DLD1 (cell line): ENCODE results near the gene REM2.

ENCODE experiments used
- in situ Hi-C: cut with HindIII; loops from 2 replicates; pipeline ENCODE4 v1.10.0; 2017; ENCODE audit warnings: low sequenced_read_pairs

Gene REM2, protein sequence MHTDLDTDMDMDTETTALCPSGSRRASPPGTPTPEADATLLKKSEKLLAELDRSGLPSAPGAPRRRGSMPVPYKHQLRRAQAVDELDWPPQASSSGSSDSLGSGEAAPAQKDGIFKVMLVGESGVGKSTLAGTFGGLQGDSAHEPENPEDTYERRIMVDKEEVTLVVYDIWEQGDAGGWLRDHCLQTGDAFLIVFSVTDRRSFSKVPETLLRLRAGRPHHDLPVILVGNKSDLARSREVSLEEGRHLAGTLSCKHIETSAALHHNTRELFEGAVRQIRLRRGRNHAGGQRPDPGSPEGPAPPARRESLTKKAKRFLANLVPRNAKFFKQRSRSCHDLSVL

DNA sequence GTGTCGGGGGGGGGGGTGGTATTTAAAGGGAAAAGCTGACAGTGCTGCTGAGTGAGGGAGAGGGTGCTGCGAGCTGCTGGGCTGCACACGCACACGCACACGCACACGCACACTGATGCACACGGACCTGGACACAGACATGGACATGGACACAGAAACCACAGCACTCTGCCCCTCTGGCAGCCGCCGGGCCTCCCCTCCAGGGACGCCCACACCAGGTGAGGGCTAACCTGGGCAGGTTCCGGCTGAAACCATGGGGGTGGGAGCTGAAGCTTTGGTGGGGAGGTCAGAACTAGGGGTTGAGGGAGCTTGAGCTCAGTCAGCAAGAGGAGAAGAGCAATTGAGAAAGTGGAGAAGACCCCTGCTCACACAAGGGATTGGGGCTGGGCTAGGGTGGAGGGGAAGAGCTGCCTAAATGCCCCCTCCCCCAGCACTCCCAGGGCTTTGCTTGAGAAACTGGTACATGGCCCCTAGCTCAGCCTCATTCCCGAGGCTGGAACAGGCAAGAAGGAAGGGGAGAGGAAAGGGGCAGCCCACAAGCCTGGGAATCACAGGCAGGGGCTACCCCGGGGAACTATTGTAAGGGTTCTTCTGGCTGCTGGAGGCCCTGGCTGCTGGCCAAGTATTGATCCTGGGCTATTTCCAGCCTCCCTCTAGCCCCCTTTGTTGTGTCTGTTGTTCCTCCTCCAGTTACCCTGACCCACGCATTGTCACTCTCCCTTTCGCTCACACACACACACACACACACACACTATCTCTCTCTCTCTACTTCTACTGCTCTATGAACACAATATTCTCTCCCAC is at the start of gene REM2:
Gene REM2, plus strand, starts transcription at position 50 of the 804 bp plus-strand sequence. Its CDS starts 66 bp downstream, at position 116.
- in situ Hi-C loops = no loop called here

GRCh38 chr14:22835505-22835904 is 47.5 kb upstream of the REM2 start:
- in situ Hi-C loops = no loop called here

DNA sequence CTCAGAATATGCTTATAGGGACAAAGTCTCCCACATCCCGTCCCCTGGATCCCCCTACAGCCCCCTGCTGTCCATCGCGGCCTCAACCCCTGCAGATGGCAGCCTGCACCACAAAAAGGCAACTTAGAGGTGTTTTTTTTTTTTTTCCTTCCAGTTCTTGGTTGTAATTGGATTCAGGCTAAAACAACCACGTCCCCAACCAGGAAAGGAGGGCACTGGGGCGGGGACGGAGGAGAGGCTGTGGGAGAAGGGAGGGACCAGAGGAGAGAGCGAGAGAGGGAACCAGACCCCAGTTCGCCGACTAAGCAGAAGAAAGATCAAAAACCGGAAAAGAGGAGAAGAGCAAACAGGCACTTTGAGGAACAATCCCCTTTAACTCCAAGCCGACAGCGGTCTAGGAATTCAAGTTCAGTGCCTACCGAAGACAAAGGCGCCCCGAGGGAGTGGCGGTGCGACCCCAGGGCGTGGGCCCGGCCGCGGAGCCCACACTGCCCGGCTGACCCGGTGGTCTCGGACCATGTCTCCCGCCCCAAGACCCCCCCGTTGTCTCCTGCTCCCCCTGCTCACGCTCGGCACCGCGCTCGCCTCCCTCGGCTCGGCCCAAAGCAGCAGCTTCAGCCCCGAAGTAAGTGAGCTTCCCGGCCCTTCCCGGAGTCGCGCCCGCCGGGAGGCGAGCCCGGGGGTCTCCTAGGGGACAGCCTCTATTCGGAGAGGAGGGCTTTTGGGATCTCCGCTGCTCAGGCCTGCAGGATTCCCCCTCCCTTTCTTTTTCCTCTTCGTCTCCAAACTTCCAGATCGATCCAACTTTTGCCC is 46.5 kb upstream of the REM2 start, which contains the start of gene MMP14:
Gene MMP14, plus strand, starts transcription at position 285 of the 813 bp plus-strand sequence. Its CDS starts 233 bp downstream, at position 518.
- in situ Hi-C loops = no loop called here

- in situ Hi-C loops = no loop called here
Measured at GRCh38 chr14:22837114-22837749, 45.8 kb upstream of the REM2 start.

- in situ Hi-C loops = no loop called here
Measured at GRCh38 chr14:22837750-22838538, 45.1 kb upstream of the REM2 start.

GRCh38 chr14:22838631-22839041 is 44.4 kb upstream of the REM2 start:
- in situ Hi-C loops = no loop called here

DNA sequence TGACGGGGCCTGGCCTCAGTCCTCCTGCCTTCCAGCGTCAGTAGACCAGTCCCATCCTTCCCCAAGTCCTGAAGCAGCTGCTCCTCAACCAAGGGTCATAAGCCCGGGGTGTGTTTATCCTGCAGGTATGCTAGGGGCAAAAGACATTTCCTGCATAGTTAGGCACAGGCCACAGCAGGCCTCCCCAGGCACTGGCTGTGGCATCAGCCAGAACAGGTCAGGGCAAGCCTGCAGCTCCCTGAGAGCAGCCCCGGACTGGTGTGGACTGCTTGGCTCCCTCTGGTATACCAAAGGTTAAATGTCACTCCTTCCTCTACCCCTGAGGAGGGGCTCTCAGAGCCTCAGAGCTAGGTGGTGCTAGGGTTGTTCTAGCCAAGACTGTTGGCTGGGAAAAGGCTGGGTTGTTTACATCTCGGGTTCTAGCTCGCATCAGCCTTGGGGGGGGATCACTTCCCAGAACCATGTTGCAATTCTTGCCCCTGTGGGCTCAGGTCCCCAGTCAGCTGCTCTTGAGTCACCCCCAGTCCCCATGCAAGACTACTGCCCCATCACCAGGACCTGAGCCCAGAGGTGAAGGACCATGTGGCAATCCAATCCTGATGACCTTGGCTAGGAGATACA is 43.8 kb upstream of the REM2 start:
- in situ Hi-C loops = no loop called here

GRCh38 chr14:22841311-22841710 is 41.7 kb upstream of the REM2 start:
- in situ Hi-C loops = no loop called here

DNA sequence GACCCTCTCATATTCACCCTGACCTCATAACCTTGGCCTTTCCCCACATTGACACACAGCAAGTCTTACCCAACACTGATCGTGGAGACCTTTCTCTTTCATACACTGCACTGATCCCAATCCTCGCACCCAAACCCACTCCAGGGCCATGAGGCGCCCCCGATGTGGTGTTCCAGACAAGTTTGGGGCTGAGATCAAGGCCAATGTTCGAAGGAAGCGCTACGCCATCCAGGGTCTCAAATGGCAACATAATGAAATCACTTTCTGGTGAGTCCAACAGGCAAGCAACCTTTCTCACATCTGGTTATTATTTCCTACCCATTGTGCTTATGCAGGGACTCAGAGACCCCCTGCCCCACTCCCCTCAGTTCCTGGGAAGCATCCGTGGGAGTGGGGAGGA is 41.3 kb upstream of the REM2 start:
- in situ Hi-C loops = no loop called here

GRCh38 chr14:22842211-22843122 is 40.6 kb upstream of the REM2 start:
- in situ Hi-C loops = no loop called here

GRCh38 chr14:22843123-22843925 is 39.7 kb upstream of the REM2 start:
- in situ Hi-C loops = no loop called here

DNA sequence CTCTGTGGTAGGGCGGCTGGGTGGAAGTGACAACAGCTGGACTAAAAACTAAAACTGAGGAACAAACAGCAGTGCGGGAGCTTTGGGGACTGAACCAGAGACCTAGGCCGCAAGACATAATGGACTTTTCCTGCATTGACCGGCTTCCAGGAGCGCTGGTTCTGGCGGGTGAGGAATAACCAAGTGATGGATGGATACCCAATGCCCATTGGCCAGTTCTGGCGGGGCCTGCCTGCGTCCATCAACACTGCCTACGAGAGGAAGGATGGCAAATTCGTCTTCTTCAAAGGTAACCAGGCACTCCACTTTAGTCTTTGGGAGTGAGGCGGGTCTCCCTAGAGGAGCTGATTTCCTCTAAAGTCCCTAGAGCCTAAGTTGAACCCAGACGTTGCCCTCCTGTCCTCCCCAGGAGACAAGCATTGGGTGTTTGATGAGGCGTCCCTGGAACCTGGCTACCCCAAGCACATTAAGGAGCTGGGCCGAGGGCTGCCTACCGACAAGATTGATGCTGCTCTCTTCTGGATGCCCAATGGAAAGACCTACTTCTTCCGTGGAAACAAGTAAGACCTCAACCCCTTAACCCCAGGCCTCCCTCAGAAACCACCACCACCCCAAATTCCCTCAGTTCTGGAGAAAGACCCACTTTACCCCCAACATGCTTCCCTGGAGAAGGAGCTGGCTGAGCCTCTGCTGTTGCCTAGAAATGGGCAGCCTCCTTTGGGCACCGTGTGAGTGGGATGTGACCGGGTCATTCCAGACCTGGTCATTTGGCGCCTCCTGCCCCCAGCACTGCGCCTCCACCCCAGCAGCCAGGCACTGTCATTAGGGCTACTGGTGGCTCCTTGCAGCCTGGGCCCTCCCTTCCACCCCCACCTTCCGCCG is 38.6 kb upstream of the REM2 start:
- in situ Hi-C loops = no loop called here

- in situ Hi-C loops = no loop called here
Measured at GRCh38 chr14:22845103-22845394, 38.0 kb upstream of the REM2 start.

DNA sequence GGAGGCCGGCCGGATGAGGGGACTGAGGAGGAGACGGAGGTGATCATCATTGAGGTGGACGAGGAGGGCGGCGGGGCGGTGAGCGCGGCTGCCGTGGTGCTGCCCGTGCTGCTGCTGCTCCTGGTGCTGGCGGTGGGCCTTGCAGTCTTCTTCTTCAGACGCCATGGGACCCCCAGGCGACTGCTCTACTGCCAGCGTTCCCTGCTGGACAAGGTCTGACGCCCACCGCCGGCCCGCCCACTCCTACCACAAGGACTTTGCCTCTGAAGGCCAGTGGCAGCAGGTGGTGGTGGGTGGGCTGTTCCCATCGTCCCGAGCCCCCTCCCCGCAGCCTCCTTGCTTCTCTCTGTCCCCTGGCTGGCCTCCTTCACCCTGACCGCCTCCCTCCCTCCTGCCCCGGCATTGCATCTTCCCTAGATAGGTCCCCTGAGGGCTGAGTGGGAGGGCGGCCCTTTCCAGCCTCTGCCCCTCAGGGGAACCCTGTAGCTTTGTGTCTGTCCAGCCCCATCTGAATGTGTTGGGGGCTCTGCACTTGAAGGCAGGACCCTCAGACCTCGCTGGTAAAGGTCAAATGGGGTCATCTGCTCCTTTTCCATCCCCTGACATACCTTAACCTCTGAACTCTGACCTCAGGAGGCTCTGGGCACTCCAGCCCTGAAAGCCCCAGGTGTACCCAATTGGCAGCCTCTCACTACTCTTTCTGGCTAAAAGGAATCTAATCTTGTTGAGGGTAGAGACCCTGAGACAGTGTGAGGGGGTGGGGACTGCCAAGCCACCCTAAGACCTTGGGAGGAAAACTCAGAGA is 37.0 kb upstream of the REM2 start:
- in situ Hi-C loops = no loop called here

DNA sequence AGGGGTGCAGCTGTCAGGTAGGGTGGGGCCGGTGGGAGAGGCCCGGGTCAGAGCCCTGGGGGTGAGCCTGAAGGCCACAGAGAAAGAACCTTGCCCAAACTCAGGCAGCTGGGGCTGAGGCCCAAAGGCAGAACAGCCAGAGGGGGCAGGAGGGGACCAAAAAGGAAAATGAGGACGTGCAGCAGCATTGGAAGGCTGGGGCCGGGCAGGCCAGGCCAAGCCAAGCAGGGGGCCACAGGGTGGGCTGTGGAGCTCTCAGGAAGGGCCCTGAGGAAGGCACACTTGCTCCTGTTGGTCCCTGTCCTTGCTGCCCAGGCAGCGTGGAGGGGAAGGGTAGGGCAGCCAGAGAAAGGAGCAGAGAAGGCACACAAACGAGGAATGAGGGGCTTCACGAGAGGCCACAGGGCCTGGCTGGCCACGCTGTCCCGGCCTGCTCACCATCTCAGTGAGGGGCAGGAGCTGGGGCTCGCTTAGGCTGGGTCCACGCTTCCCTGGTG is 36.2 kb upstream of the REM2 start:
- in situ Hi-C loops = no loop called here
